DND-41 (cell line): ENCODE data around the gene MICAL2.

Experiments
- ATAC-seq: fragments of 200-7000 bp; cut with Tn5 transposase; 3 replicates; pipeline ENCODE4 v1.9.1; 2021; ENCODE audit warnings: low read depth; ENCODE audit not compliant: insufficient read depth
- DNase-seq: peaks from one replicate; pipeline ENCODE4 v3.0.0-alpha.2; 2020
- H2AFZ ChIP-seq: 2 replicates; pipeline ENCODE4 v1.6.0; 2012; ENCODE audit warnings: low read depth, low read length
- H3K27ac ChIP-seq: 2 replicates; pipeline ENCODE4 v1.5.1; 2012; ENCODE audit warnings: low read length, inconsistent platforms
- H3K27me3 ChIP-seq: fragments of 200-600 bp; sonication (generic); 2 replicates; pipeline ENCODE4 v1.6.0; 2012; ENCODE audit warnings: low read length, mild to moderate bottlenecking, inconsistent platforms; ENCODE audit not compliant: insufficient read depth, poor library complexity
- H3K36me3 ChIP-seq: 2 replicates; pipeline ENCODE4 v1.5.1; 2012; ENCODE audit warnings: low read length, inconsistent platforms; ENCODE audit not compliant: insufficient read depth
- H3K4me1 ChIP-seq: 2 replicates; pipeline ENCODE4 v1.5.1; 2012; ENCODE audit warnings: mild to moderate bottlenecking, low read length; ENCODE audit not compliant: insufficient read depth
- H3K4me2 ChIP-seq: 2 replicates; pipeline ENCODE4 v1.6.0; 2012; ENCODE audit warnings: mild to moderate bottlenecking, moderate library complexity, low read length, inconsistent platforms; ENCODE audit not compliant: insufficient read depth
- H3K4me3 ChIP-seq, 2 experiments: fragments of 200-600 bp in 1 of 2; shearing (Covaris generic) in 1 of 2; 2 replicates each; pipeline ENCODE4 v1.5.1; 2012 to 2016; ENCODE audit warnings: inconsistent platforms in 2 of 2, low read length in 2 of 2, mild to moderate bottlenecking in 2 of 2, low read depth in 1 of 2, moderate library complexity in 1 of 2
- H3K79me2 ChIP-seq: 2 replicates; pipeline ENCODE4 v1.6.0; 2012; ENCODE audit warnings: low read length, inconsistent platforms; ENCODE audit not compliant: insufficient read depth
- H3K9ac ChIP-seq: 2 replicates; pipeline ENCODE4 v1.6.0; 2012; ENCODE audit warnings: low read depth, mild to moderate bottlenecking, inconsistent platforms, low read length, moderate library complexity
- H3K9me3 ChIP-seq: 2 replicates; pipeline ENCODE4 v1.5.1; 2012; ENCODE audit warnings: low read length, moderate library complexity, mild to moderate bottlenecking, inconsistent platforms; ENCODE audit not compliant: insufficient read depth, severe bottlenecking
- H4K20me1 ChIP-seq: 2 replicates; pipeline ENCODE4 v1.6.0; 2012; ENCODE audit warnings: low read length; ENCODE audit not compliant: insufficient read depth
- CTCF ChIP-seq: IDR thresholded peaks from 2 replicates; pipeline ENCODE4 v1.5.1; 2012; ENCODE audit warnings: borderline replicate concordance, low read length, moderate library complexity, mild to moderate bottlenecking; ENCODE audit not compliant: poor library complexity, severe bottlenecking; ENCODE audit errors: extremely low read depth
- EZH2 ChIP-seq: IDR thresholded peaks from 3 replicates; pipeline ENCODE4 v1.6.1; 2012; ENCODE audit warnings: borderline replicate concordance, low read depth, mild to moderate bottlenecking, moderate library complexity, low read length, inconsistent platforms; ENCODE audit not compliant: severe bottlenecking

The MICAL2 gene

DNA sequence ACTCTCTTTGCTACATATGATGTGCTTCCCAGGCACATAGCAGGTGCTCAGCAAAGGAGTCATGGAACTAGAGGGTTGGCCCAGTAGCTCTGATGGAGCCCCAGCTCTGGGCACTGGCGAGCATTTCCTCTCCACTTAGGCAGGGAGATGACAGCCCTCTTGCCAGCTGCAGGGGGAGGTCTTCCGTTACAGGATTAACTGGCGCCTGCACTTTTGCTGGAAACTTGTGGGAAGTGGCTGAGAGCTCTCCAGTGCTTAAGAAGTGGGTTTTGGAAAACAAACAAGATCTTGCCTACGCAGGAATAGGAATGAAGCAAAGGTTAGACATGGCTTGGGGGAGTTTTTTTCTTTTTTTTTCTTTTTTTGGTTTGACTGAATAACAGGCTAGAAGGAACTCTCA is 75.5 kb downstream of the MICAL2 start:
- no peak overlapping the region for H3K4me3 ChIP-seq
- TF ChIP-seq CTCF = peak; percentile 17
- no peak for TF ChIP-seq EZH2
- H3K79me2 ChIP-seq = no peaks in the 10 kb centered on the region
- H3K27me3 ChIP-seq = no peaks in the 10 kb centered on the region
- H3K9ac ChIP-seq = no peak overlapping the region
- H3K4me1 ChIP-seq = no peaks in the 10 kb centered on the region
- no peak overlapping the region for H3K27ac ChIP-seq
- H3K9me3 ChIP-seq = no peaks in the 10 kb centered on the region
- ATAC-seq (peak; percentile 62), DNase-seq (peak; percentile 29)
- no peak overlapping the region for H3K4me2 ChIP-seq
- H3K36me3 ChIP-seq = no peaks in the 10 kb centered on the region
- H4K20me1 ChIP-seq = no peaks in the 10 kb centered on the region
- no peak overlapping the region for H2AFZ ChIP-seq

DNA sequence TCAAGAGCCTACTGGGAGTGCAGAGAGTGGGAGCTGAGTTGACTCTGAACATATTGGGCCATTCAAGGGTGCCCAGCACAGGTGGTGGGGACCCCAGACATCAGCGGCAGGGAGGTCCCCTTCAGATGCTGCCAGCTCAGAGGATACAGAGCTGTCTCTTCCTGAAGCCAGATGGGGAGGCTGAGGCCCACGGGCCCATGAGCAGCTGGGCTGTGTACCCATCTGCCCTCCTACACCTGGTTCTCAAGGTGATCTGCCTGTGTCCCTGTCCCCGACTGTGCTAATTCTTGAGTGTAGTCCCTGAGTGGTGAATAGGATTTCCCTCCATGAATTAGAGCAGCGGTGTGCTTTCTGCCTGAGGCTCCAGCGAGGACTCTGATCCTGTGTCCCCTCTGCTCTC is 76.3 kb downstream of the MICAL2 start:
- Histone ChIP-seq H3K4me2 (no peak overlapping the region), H3K9ac (no peak overlapping the region), H2AFZ (no peak overlapping the region), H3K27me3 (no peaks in the 10 kb centered on the region), H4K20me1 (no peaks in the 10 kb centered on the region), H3K4me1 (no peaks in the 10 kb centered on the region), H3K27ac (no peak overlapping the region), H3K4me3 (no peak overlapping the region), H3K9me3 (no peaks in the 10 kb centered on the region), H3K79me2 (no peaks in the 10 kb centered on the region), H3K36me3 (no peaks in the 10 kb centered on the region)
- no peak for TF ChIP-seq EZH2
- TF ChIP-seq CTCF = no peak
- peak; percentile 30; the same call in 1 of the 3 replicates for ATAC-seq
- DNase-seq = no peak

- ATAC-seq (no peak), DNase-seq (no peak)
- Histone ChIP-seq H3K9me3 (no peaks in the 10 kb centered on the region), H2AFZ (no peak overlapping the region), H3K4me3 (no peak overlapping the region), H3K36me3 (no peaks in the 10 kb centered on the region), H4K20me1 (no peaks in the 10 kb centered on the region), H3K4me2 (no peak overlapping the region), H3K79me2 (no peaks in the 10 kb centered on the region), H3K27ac (no peak overlapping the region), H3K4me1 (no peaks in the 10 kb centered on the region), H3K27me3 (no peaks in the 10 kb centered on the region), H3K9ac (no peak overlapping the region)
- no peak for TF ChIP-seq EZH2
- no peak for TF ChIP-seq CTCF
These were observed 77.0 kb downstream of the MICAL2 start for GRCh38 chr11:12187399-12187798.
